ENCODE results near the gene EPS8L2. TPM values are rescaled to one million over a fixed set of nuclear protein-coding genes. Genes with fewer than 3 reads are reported as not detected.
A peak's percentile ranks its signal among the peaks of the same experiment; 100 is the strongest.

The EPS8L2 gene
- total and polyA plus RNA-seq, 4 experiments from 2014 or later = 15.4 to 19.5 (median 17.6) TPM

DNA sequence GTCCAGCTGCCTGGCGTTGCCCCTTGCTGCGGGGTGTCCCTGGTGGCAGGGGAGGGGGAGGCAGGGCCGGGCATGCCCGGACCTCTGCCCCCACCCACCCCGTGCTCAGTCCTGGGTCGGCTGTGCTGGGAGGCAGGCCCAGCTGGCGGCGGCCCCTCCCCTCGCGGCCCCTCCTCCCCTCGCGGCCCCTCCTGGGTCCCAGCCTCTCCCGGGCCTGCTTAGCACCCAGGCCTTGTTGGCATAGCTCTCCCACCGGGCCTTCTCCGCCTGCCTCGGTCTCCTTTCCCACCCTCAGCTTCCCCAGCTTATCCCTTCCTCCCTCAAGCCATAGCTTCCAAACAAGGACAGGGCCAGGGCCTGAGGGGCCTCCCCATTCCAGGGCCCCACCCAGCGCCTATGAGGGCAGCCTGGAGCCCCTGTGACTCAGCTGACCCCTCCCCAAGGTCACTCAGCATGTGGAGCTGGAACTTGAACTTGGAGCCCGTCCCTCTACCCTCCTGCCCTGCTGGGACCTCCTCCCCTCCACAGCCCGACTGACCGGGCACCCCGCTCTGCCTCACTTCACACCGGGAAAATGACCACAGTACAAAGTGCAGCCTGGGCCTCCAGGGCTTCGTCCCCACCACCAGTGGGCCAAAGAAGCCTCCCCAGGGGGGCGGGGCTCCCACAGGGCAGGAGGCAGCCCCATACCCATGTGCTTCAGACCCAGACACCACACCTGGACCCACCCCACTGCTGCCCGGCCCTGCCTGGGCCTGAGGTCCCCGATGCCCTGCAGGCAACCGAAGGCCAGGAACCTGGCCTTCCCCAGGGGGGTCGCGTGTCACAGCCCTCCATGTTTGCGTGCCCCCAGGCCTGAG is 1.2 kb downstream of the EPS8L2 start:
- peaks cover 12% of the 10 kb centered on the region for H3K4me1 ChIP-seq (ENCODE audit: insufficient read depth, low read length)
- CTCF ChIA-PET (ENCODE audit: partially characterized antibody) = interaction anchor here (1.4 kb wide), 1 partner anchor 19 kb away, joined by 3 read pairs; no protein-coding TSS in a partner anchor

GRCh38 chr11:707817-708420 is 1.9 kb downstream of the EPS8L2 start:
- H3K4me3 ChIP-seq (ENCODE audit: low read length in 2 of 2) = no peak overlapping the region
- CTCF ChIA-PET (ENCODE audit: partially characterized antibody) = no interaction called here
- intact Hi-C loops (cut with micrococcal nuclease) = no loop called here
- H3K27me3 Mint-ChIP-seq = peaks cover 4 to 10% of the 10 kb centered on the region in 2 donors
- no peak overlapping the region for H3K27ac Mint-ChIP-seq
- POLR2A ChIA-PET (ENCODE audit: partially characterized antibody) = no interaction called here
- H3K36me3 Mint-ChIP-seq = no peaks in the 10 kb centered on the region
- H3K9me3 ChIP-seq (ENCODE audit: control insufficient read depth in 1 of 2, low read length in 2 of 2) = no peaks in the 10 kb centered on the region
- H3K4me3 Mint-ChIP-seq = no peak overlapping the region
- peaks cover 0 to 3% (median 0%) of the 10 kb centered on the region in 8 donors for H3K9me3 Mint-ChIP-seq
- H3K36me3 ChIP-seq (ENCODE audit: insufficient read depth, low read length) = no peaks in the 10 kb centered on the region
- DNase-seq = peak in 1 of 5 donors; percentile 36
- peaks cover 0 to 6% (median 2%) of the 10 kb centered on the region in 4 donors for H3K4me1 Mint-ChIP-seq
- no peak overlapping the region for H3K27ac ChIP-seq (ENCODE audit: low read depth, low read length)
- H3K4me1 ChIP-seq (ENCODE audit: insufficient read depth, low read length) = peaks cover 8% of the 10 kb centered on the region
- peaks cover 12% of the 10 kb centered on the region for H3K27me3 ChIP-seq (ENCODE audit: insufficient read depth, low read length)

More for the DNA sequence above, 1.2 kb downstream of the EPS8L2 start:
- POLR2A ChIA-PET (ENCODE audit: partially characterized antibody) = interaction anchor here (4.0 kb wide), 1 partner anchor 11 kb away, joined by 34 read pairs; the partner anchor contains the start of genes DEAF1 and TMEM80
- intact Hi-C loops (cut with micrococcal nuclease) = no loop called here
- Histone ChIP-seq H3K27ac (ENCODE audit: low read depth, low read length) (no peak overlapping the region), H3K36me3 (ENCODE audit: insufficient read depth, low read length) (no peaks in the 10 kb centered on the region), H3K27me3 (ENCODE audit: insufficient read depth, low read length) (peaks cover 12% of the 10 kb centered on the region), H3K9me3 (ENCODE audit: control insufficient read depth in 1 of 2, low read length in 2 of 2) (no peaks in the 10 kb centered on the region), H3K4me3 (ENCODE audit: low read length in 2 of 2) (no peak overlapping the region)
- Mint-ChIP-seq H3K27ac (no peak overlapping the region), H3K4me3 (no peak overlapping the region), H3K4me1 (peaks cover 0 to 6% (median 2%) of the 10 kb centered on the region in 4 donors), H3K9me3 (peaks cover 0 to 3% (median 0%) of the 10 kb centered on the region in 8 donors), H3K27me3 (peaks cover 4 to 10% of the 10 kb centered on the region in 2 donors), H3K36me3 (no peaks in the 10 kb centered on the region)
- peak in 1 of 5 donors; percentile 14 for DNase-seq

- Histone ChIP-seq H3K4me3 (ENCODE audit: low read length in 2 of 2) (no peak overlapping the region), H3K27me3 (ENCODE audit: insufficient read depth, low read length) (peaks cover 12% of the 10 kb centered on the region), H3K27ac (ENCODE audit: low read depth, low read length) (no peak overlapping the region), H3K36me3 (ENCODE audit: insufficient read depth, low read length) (no peaks in the 10 kb centered on the region), H3K9me3 (ENCODE audit: control insufficient read depth in 1 of 2, low read length in 2 of 2) (no peaks in the 10 kb centered on the region), H3K4me1 (ENCODE audit: insufficient read depth, low read length) (peaks cover 5% of the 10 kb centered on the region)
- peaks cover 0 to 6% (median 2%) of the 10 kb centered on the region in 4 donors for H3K4me1 Mint-ChIP-seq
- no peak overlapping the region for H3K27ac Mint-ChIP-seq
- no peak overlapping the region for H3K4me3 Mint-ChIP-seq
- peak in 1 of 5 donors; percentile 10 for DNase-seq
- POLR2A ChIA-PET (ENCODE audit: partially characterized antibody) = no interaction called here
- intact Hi-C loops (cut with micrococcal nuclease) = no loop called here
- CTCF ChIA-PET (ENCODE audit: partially characterized antibody) = no interaction called here
- H3K9me3 Mint-ChIP-seq = peaks cover 0 to 3% (median 0%) of the 10 kb centered on the region in 8 donors
- no peaks in the 10 kb centered on the region for H3K36me3 Mint-ChIP-seq
- H3K27me3 Mint-ChIP-seq = peaks cover 4 to 10% of the 10 kb centered on the region in 2 donors
Measured at GRCh38 chr11:708511-708910, 2.5 kb downstream of the EPS8L2 start.

GRCh38 chr11:709109-709997 is 3.3 kb downstream of the EPS8L2 start:
- peaks cover 12% of the 10 kb centered on the region for H3K27me3 ChIP-seq (ENCODE audit: insufficient read depth, low read length)
- Mint-ChIP-seq H3K36me3 (no peaks in the 10 kb centered on the region), H3K9me3 (peaks cover 0 to 3% (median 0%) of the 10 kb centered on the region in 8 donors), H3K4me3 (no peak overlapping the region), H3K4me1 (peaks cover 0 to 6% (median 2%) of the 10 kb centered on the region in 4 donors), H3K27ac (no peak overlapping the region), H3K27me3 (peaks cover 4 to 10% of the 10 kb centered on the region in 2 donors)
- intact Hi-C loops (cut with micrococcal nuclease) = no loop called here
- ChIA-PET POLR2A (ENCODE audit: partially characterized antibody) (interaction anchor here (1.0 kb wide), 1 partner anchor 15 kb away, joined by 3 read pairs; the partner anchor contains the start of gene DEAF1), CTCF (ENCODE audit: partially characterized antibody) (no interaction called here)
- H3K9me3 ChIP-seq (ENCODE audit: control insufficient read depth in 1 of 2, low read length in 2 of 2) = no peaks in the 10 kb centered on the region
- no peaks in the 10 kb centered on the region for H3K36me3 ChIP-seq (ENCODE audit: insufficient read depth, low read length)
- no peak overlapping the region for H3K27ac ChIP-seq (ENCODE audit: low read depth, low read length)
- peak in 1 of 5 donors; percentile 26 for DNase-seq
- peaks cover 5% of the 10 kb centered on the region for H3K4me1 ChIP-seq (ENCODE audit: insufficient read depth, low read length)
- no peak overlapping the region for H3K4me3 ChIP-seq (ENCODE audit: low read length in 2 of 2)

DNA sequence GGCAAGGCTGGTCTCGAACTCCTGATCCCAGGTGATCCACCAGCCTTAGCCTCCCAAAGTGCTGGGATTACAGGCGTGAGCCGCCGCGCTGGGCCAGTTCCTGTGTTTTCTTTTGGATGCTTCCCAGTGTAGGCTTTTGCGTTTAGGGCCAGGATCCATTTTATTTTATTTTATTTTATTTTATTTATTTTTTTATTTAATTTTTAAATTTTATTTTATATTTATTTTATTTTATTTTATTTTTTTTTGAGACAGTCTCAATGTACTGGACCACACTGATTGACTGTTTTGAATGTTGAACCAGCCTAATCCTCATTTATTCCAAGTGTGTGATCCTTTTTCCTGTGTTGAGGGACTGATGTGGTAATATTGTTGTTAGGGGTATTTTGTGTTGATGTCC is 8.4 kb downstream of the EPS8L2 start:
- peaks cover 0 to 6% (median 5%) of the 10 kb centered on the region in 4 donors for H3K4me1 Mint-ChIP-seq
- POLR2A ChIA-PET (ENCODE audit: partially characterized antibody) = no interaction called here

DNA sequence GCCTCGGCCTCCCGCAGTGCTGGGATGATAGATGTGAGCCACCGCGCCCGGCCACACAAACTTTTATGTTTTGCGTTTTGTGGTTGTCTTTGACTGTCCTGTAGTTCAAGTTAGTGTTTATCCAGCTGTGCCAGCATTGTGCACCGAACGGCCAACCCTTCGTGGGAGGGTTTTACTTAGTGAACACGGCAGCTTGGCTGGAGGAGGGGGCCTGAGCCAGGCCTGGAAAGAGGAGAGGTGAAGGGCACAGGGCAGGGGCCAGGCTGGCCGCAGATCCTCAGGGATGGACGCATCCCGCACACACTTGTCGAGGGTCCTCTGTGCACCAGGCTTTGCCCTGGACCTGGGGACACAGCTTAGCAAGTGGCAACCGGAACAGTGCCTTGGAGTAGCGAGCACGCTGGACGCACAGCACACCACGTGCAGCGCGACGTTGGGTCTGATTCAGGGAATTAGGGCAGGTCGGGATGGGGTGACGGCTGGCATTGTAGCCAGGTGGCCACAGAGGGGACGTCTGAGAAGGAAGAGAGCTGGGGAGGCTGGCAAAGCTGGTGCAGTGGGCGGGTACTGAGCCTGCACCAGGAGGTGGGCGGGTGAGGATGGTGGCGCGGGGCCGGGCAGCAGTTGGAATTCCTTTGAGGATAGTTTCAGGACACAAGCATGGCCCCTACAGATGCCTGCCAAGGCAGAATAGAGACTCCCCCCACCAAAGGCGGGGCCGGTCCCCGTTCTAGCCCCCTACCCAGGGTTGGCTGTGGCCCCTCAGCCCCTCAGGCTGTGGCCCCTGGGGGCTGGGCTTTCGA is 13.4 kb downstream of the EPS8L2 start:
- no peaks in the 10 kb centered on the region for H3K9me3 ChIP-seq (ENCODE audit: control insufficient read depth in 1 of 2, low read length in 2 of 2)
- intact Hi-C loops (cut with micrococcal nuclease) = loop anchor here (10.0 kb wide), 1 partner anchor 265 kb away; the partner anchor contains the start of gene PTDSS2
- CTCF ChIA-PET (ENCODE audit: partially characterized antibody) = interaction anchor here (0.6 to 1.2 kb wide), 2 partner anchors 23 to 130 kb away, joined by 3 to 4 read pairs; partner anchors contain the start of gene TMEM80
- no peak for DNase-seq
- POLR2A ChIA-PET (ENCODE audit: partially characterized antibody) = interaction anchor here (7.7 kb wide), 1 partner anchor 24 kb away, joined by 109 read pairs; the partner anchor contains the start of genes DEAF1 and TMEM80
- Mint-ChIP-seq H3K9me3 (peaks cover 0 to 9% (median 6%) of the 10 kb centered on the region in 8 donors), H3K36me3 (no peaks in the 10 kb centered on the region), H3K4me1 (peaks cover 6 to 22% (median 12%) of the 10 kb centered on the region in 4 donors), H3K27me3 (peaks cover 3 to 5% of the 10 kb centered on the region in 2 donors), H3K27ac (peak overlapping the region in 1 of 7 donors; percentile 44), H3K4me3 (peak overlapping the region in 5 of 8 donors; percentile 5 to 72 (median 44))
- no peak overlapping the region for H3K4me3 ChIP-seq (ENCODE audit: low read length in 2 of 2)
- H3K27ac ChIP-seq (ENCODE audit: low read depth, low read length) = no peak overlapping the region
- peaks cover 17% of the 10 kb centered on the region for H3K4me1 ChIP-seq (ENCODE audit: insufficient read depth, low read length)
- H3K27me3 ChIP-seq (ENCODE audit: insufficient read depth, low read length) = peaks cover 10% of the 10 kb centered on the region
- no peaks in the 10 kb centered on the region for H3K36me3 ChIP-seq (ENCODE audit: insufficient read depth, low read length)

More for the DNA sequence above, 8.4 kb downstream of the EPS8L2 start:
- no peak overlapping the region for H3K4me3 ChIP-seq (ENCODE audit: low read length in 2 of 2)
- H3K27ac Mint-ChIP-seq = no peak overlapping the region
- intact Hi-C loops (cut with micrococcal nuclease) = no loop called here
- no peaks in the 10 kb centered on the region for H3K36me3 ChIP-seq (ENCODE audit: insufficient read depth, low read length)
- no peak overlapping the region for H3K27ac ChIP-seq (ENCODE audit: low read depth, low read length)
- no peaks in the 10 kb centered on the region for H3K4me1 ChIP-seq (ENCODE audit: insufficient read depth, low read length)
- no peaks in the 10 kb centered on the region for H3K9me3 ChIP-seq (ENCODE audit: control insufficient read depth in 1 of 2, low read length in 2 of 2)
- CTCF ChIA-PET (ENCODE audit: partially characterized antibody) = no interaction called here
- H3K27me3 ChIP-seq (ENCODE audit: insufficient read depth, low read length) = no peaks in the 10 kb centered on the region
- H3K27me3 Mint-ChIP-seq = peaks cover 2 to 6% of the 10 kb centered on the region in 2 donors
- H3K4me3 Mint-ChIP-seq = no peak overlapping the region
- H3K36me3 Mint-ChIP-seq = no peaks in the 10 kb centered on the region
- H3K9me3 Mint-ChIP-seq = peaks cover 0 to 11% (median 6%) of the 10 kb centered on the region in 8 donors
- no peak for DNase-seq

Measured in CD4-positive, alpha-beta memory T cell (primary cell).